Stimulated activated CD8-positive, alpha-beta memory T cell treated with anti-CD3 and anti-CD28 coated beads, Interleukin-7, amount 100 ng/mL, for 48 hours (primary cell): Measurements from ENCODE around the gene VTA1.

ENCODE experiments used
- DNase-seq, 2 donors: peaks; one replicate each; pipeline ENCODE4 v3.0.0-alpha.2; 2020; ENCODE audit warnings: low read depth in 1 of 2; ENCODE audit errors: extremely low read depth in 1 of 2

The VTA1 gene

DNA sequence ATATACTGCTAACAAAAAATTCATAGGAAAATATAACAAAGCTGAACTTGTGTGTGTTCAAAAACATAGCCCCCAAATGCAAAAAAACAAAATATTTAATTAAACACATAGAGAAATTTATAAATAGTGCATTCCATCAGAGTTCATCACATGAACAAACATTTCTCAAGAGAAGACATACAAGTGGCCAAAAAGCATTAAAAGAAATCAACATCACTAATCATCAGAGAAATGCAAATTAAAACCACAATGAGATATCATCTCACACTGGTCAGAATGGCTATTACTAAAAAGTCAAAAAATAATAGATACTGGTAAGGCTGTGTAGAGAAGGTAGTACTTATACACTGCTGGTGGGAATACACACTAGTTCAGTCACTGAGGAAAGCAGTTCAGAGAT is 115.2 kb downstream of the VTA1 start:
- DNase-seq: no peak

DNA sequence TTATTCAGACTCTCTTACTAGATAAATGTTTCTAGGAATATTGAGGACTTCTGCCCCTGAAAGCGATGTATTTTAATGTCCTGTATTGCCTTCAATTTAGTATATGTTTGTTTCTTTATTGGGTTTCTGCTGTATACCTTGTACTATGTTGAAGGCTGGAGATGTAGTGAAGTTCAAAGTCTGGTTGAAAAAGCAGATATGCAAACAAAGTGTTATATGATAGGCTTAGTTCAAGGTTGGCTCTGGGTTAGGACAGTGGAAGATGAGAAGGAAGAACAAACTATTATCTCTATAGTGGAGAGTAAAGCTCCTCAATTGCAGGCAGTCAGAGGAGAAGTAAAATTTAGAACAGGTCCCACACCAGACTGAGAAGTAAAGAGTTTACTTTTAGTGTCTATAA is 118.4 kb downstream of the VTA1 start:
- DNase-seq: no peak

DNA sequence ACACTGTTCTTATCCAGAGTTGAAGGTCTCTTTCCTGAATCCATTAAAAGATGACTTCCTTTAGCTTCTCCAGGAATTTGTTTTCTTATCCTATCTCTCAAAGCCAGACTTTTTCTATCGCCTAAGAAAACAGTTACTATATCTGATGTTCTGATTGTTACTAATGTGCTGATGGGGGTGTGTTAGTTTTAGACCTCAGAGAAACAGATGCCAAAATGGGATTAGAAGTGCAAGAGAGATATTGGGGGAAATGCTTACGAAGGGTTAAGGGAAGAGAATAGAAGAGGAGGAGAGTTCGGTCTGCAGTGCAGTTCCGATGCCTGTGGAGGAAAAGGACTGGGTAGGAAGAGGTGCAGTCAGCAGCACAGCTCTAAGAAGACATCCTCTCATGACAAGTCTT is 119.0 kb downstream of the VTA1 start:
- no peak for DNase-seq

DNA sequence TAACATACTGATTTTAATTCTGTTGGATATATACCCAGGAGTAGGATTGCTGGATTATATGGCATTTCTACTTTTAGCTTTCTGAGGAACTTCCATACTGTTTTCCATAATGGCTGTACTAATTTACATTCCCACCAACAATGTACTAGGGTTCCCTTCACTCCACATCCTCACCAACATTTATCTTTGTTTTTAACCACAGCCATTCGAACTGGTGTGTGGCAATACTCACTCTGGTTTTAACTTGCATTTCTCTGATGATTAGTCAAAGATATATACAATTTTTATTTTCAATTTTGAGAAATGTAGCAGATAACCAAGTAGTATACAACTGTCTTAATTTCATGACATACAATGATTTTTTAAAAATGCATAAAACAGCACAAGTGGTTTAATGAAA is 124.4 kb downstream of the VTA1 start:
- no peak for DNase-seq
